HG03060 (cell line): ENCODE measurements around the gene OR2L3.
"Not testable (repeated sequence)": the region's sequence is repeated elsewhere in the genome, so short reads cannot be mapped to it uniquely, and the experiment has no call there.

Experiments used
- ATAC-seq: cut with Tn5 transposase; IDR thresholded peaks from one replicate; pipeline ENCODE4 v1.9.1; 2021; ENCODE audit warnings: low read depth, moderate number of reproducible peaks; ENCODE audit not compliant: unreplicated experiment

Gene OR2L3, protein sequence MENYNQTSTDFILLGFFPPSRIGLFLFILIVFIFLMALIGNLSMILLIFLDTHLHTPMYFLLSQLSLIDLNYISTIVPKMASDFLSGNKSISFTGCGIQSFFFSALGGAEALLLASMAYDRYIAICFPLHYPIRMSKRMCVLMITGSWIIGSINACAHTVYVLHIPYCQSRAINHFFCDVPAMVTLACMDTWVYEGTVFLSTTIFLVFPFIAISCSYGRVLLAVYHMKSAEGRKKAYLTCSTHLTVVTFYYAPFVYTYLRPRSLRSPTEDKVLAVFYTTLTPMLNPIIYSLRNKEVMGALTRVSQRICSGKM

DNA sequence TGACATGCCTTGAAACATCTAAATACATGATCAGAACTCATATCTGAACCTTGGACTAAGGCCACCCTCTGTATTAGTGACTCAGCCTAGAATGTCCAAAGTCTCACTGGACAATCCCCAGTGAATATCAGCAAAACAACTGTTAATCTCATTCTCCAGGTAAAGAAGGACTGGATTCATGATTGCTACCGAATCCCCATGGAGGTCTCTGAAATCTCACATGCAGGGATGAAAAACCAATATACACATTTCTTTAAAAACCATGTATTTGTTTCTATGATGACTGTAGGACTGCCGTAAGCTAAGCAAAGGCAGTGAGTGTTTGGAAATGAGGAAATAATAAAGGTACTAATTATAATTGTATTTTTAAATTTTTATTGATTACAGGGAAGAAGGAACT lies at the start of gene OR2L3:
Gene OR2L3, plus strand, starts transcription at position 301 of the 400 bp plus-strand sequence. CDS start 13,846 bp downstream, outside the sequence.
- no peak for ATAC-seq

DNA sequence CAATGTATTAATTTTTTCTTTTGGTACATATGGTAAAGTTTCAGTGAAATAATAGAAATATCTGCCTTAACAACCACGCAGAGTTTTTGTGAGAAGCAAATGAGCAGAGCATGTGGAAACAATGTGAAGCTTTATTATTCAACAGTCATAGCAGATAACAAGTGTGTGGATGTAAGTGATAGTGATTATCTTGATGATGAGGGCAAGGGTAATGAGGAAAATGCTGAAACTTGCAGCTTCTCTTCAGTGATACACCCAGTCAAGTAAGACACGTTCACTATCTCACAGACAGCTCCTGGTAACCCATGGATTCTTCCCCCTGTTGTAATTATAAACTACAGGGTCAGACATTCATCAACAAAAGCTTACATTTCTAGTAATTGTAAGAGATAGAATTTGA lies 47.8 kb upstream of the OR2L3 start:
- ATAC-seq: no peak

DNA sequence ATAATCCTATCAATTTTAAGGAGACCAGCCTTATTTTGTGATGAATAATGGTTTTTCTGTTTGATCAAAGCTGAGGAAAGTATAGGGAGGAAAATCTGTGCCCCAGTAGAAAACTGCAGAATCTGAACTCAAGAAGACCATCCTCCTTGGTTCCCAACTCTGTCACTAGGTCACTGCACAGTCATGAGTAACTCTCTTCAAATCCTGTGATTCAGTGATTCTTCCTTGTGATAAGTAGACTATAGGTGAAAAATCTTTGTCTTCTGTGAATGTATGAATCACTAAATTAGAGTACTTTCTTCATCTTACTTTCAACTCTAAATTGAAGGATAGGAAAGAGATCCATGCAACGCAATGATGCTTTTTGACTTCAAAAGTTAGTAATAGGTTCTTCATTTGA lies 46.5 kb upstream of the OR2L3 start:
- no peak for ATAC-seq

DNA sequence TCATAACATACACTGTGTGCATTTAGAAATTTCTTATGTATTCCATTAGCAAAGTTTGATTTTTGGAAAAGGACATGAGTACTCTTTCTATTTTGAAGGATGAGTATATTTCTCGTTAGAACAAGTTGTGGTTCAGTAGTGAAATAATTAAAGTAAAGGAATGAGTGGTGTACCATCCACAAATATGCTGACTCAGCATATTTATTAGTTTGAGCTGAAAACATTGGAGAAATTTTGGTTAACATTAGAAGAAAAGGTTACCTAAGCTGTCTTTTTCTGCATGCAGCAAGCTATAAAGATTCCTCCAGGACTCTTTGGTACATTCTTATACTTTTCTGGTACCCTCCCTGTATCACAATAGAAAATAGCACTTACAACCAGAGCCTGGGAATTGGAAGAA lies 38.9 kb upstream of the OR2L3 start:
- ATAC-seq: no peak

DNA sequence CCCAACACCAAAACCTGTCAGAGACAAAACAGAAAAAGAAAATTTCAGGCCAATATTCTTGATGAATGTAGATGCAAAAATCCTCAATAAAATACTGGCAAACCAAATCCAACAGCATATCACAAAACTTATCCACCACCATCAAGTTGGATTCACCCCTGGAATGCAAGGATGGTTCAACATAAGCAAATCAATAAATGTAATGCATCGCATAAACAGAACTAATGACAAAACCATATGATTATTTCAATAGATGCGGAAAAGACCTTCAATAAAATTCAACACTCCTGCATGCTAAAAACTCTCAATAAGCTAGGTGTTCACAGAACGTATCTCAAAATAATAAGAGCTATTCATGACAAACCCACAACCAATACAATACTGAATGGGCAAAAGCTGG lies 37.0 kb upstream of the OR2L3 start:
- ATAC-seq: no peak

DNA sequence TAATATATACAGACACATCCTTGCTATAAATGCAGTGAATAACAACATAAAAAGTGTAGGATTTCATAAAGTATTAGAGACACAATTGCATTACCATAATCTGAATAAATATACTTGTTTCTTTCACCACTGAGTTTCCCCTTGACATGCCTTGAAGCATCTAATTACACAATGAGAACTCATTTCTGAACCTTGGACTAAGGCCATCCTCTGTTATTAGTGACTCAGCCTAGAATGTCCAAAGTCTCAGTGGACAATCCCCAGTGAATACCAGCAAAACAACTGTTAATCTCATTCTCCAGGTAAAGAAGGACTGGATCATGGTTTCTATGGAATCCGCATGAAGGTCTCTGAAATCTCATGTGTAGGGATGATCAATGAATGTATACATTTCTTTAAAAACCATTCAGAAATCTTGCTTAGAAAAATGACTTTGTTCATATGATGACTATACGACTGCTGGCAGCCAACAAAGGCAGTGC lies 33.4 kb upstream of the OR2L3 start, which contains the start of gene OR2L5:
Gene OR2L5, plus strand, starts transcription at position 432 of the 482 bp plus-strand sequence. CDS start 8,288 bp downstream, outside the sequence.
- ATAC-seq: no peak

DNA sequence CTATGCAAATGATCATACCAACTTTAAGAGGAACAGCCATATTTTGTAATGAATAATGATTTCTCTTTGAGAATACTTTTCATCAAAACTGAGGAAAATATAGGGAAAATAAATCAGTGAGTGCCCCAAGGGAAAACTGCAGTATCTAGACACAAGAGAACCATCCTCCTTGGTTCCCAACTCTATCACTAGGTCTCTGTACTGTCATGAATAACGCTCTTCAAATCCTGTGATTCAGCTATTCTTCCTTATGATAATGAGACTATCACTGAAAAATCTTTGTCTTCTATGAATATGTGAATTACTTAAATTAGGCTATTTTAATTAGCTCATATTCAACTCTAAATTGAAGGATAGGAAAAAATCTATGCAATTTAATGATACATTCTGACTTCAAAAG lies 30.8 kb upstream of the OR2L3 start:
- no peak for ATAC-seq

DNA sequence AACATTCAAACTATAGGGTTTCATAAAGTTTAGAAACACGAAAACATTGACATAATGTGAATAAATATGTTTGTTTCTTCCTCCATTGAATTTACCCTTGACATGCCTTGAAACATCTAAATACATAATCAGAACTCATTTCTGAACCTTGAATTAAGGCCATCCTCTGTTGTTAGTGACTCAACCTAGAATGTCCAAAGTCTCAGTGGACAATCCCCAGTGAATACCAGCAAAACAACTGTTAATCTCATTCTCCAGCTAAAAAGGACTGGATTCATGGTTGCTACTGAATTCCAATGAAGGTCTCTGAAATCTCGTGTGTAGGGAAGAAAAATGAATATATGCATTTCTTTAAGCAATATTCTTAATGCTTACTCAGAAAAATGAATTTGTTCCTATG lies 16.9 kb upstream of the OR2L3 start, which contains the start of gene OR2L2:
Gene OR2L2, plus strand, starts transcription at position 301 of the 400 bp plus-strand sequence. CDS start 8,198 bp downstream, outside the sequence.
- ATAC-seq: no peak

DNA sequence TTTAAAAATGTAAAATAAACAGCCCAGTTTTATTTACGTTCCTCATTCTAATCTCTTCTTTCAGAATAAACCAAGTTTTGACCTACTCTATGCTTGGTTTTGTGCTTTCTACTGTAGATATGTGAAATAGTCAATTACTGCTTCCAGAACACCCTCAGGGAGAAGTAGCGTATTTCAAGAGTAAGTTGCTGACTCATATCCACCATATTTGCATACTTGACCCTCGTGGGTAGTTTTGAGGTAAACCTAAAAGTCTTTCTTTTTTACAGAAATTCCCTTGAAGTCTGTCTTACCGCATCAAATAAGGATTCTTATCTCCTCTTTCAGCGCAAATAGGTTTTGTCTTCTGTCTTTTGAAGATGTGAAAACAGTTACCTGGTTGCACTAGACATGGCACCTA lies 1.4 kb upstream of the OR2L3 start:
- peak; percentile 67 for ATAC-seq

DNA sequence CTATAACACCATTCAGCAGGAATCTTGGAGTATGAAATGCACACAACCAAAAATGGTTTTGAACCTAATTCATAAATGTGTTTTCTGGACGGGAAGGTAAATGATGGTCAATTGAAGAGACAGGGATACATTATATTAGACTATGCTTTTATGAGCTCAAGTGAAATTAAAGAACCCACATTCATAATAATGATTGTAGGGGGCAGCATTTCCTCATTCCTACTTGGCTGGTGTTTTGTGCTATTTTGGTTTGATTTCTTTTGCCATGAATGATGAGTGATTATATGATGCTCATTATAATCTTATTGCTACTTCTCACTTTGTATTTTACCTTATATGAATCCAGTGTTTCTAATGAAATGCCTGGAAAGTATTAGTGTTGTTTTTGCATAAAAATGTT lies 372 bp downstream of the OR2L3 start:
- ATAC-seq: no peak

DNA sequence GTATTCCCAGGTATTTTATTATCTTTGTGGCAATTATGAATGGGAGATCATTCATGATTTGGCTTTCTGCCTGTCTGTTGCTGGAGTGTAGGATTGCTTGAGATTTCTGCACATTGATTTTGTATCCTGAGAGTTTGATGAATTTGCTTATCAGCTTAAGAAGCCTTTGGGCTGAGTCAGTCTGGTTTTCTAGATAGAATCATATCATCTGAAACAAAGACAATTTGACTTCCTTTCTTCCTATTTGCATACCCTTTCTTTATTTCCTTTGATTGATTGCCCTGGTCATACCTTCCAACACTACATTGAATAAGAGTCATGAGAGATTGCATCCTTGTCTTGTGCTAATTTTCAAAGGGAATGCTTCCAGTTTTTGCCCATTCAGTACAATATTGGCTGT lies 8.0 kb downstream of the OR2L3 start:
- ATAC-seq: no peak

DNA sequence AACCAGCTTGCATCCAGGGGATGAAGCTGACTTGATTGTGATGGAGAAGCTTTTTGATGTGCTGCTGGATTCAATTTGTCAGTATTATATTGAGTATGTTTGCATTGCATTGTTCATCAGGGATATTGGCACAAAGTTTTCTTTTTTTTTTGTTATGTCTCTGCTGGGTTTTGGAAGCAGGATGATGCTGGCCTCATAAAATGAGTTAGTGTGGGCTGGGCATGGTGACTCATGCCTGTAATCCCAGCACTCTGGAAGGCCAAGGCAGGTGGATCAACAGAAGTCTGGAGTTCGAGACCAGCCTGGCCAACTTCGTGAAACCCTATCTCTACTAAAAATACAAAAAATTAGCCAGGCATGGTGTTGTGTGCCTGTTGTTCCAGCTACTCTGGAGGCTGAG lies 8.6 kb downstream of the OR2L3 start:
- ATAC-seq: no peak

DNA sequence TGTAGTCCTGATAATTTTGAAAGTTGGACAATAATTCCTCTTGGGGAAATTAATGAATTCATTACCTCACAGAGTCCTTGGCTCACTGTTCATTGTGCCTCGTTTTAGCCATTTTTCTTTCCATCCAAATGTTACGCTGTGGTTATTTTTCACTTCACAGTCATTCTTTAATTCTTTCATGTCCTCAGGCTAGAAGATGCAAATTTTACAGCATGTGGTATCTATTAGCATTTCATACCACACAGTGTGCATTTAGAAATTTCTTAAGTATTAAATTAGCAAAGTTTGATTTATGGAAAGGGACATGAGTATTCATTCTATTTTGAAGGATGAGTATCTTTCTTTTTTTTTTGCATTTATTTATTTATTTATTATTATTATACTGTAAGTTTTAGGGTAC lies 18.4 kb downstream of the OR2L3 start:
- ATAC-seq: no peak

DNA sequence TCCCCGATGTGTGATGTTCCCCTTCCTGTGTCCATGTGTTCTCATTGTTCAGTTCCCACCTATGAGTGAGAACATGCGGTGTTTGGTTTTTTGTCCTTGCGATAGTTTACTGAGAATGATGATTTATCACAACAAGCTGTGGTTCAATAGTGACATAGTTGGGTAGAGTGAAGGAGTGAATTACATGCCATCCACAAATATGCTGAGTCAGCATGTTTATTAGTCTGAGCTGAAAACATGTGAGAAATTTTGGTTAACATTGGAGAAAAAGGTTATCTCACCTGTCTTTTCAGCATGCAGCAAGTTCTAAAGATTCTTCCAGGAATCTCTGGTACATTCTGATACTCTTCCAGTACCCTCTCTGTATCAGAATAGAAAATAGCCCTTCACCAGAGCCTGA lies 19.0 kb downstream of the OR2L3 start:
- ATAC-seq: no peak

DNA sequence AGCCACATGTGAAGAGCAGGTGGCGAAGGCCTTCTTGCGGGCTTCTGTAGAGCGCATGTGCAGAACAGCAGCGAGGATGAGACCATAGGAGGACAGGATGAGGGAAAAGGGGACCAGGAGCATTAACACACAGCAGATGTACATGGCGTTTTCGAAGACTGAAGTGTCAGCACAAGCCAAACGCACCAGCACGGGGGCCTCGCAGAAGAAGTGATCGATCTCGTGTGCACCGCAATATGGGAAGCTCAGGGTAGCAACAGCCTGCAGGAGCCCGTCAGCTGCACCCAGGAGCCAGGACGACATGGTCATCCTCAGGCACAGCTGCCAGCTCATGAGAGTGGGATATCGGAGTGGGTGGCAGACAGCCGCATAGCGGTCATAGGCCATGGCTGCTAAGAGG lies 37.2 kb downstream of the OR2L3 start:
- not testable (repeated sequence) for ATAC-seq

DNA sequence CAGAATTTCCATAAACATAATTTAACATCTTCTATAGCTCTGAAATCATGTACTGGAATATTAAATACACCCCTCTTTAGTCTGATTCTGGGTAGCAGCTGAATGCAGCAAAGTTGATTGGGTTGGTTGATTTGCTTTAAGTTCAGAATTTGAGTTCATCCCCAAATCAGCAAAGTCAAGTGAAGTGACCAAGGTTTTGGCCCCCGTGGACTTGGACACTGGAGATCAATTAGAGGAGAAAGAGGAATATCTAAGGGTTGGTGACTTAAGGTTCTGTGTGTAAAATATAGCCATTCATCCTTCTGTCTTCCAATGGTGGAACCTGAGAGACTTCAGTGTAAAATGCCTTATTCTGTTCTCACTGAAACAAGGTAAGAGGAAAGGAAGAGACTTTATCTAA lies 48.2 kb downstream of the OR2L3 start, which contains the start of gene OR2L13:
Gene OR2L13, plus strand, starts transcription at position 301 of the 400 bp plus-strand sequence. CDS start 4,192 bp downstream, outside the sequence.
- no peak for ATAC-seq

DNA sequence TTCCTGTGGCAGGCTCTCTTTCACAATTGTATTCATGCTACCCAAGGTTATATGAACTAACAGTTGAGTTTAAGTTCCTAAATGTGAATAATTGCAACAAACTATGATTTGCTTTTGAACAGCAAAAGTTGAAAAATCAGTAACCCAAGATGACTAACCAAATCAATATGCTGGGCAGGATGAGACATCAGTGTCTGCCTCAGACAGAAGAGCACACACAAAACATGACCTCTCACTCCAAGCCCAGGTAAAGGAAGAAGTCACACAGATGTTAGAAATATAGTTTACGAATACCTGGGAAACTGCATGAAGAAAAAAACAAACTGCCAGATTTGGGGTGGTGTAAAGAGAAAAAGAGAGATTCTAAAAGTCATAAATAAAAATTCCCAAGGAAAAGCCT lies 51.9 kb downstream of the OR2L3 start:
- ATAC-seq: no peak

DNA sequence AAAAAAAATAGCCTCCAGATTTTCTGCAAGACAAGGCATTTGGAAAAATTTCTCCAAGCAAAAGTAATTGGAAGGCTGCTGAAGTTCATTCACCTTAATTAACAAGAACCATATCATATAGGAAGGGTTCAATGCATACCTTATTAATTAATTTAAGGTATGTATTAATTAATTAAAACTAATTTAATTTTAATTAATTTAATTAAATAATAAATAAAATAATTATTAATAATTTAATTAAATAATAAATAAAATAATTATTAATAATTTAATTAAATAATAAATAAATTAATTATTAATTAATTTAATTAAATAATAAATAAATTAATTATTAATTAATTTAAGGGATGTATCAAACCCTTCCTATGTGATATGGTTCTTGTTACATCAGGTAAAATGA lies 56.2 kb downstream of the OR2L3 start:
- no peak for ATAC-seq

DNA sequence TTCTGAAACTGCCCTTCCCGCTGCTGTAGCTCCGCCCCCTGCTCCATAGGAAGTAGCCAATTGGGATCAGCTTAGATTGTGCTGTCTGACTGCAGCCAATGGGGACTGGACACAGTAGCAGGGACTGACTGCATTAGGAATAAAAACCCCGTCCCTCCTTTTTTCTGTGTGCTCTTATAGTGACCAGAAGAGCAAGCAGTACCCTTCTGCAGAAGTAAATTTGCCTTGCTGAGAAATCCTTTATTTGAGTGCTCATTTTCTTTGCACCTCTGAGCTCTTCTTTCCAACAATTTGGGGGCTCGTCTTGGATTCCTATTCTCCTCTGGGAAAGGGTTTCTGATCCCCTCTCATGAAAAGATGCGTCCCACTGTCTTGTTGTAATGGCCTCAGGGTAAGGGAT lies 64.5 kb downstream of the OR2L3 start:
- no peak for ATAC-seq
